Measurements from ENCODE around the gene CTNND2. TPM values are rescaled to one million over a fixed set of nuclear protein-coding genes. Genes with fewer than 3 reads are reported as not detected.

The CTNND2 gene
- total RNA-seq, 4 donors from 2014 or later: 0.18 to 14.9 (median 0.47) TPM; not detected in 1

GRCh38 chr5:11293523-11293922 lies 610.7 kb downstream of the CTNND2 start:
- H3K4me1 ChIP-seq: no peaks in the 10 kb centered on the region
- no peak overlapping the region for H3K4me3 ChIP-seq
- no peaks in the 10 kb centered on the region for H3K27me3 ChIP-seq
- DNase-seq: no peak
- H3K36me3 ChIP-seq: no peaks in the 10 kb centered on the region
- no peak overlapping the region for H3K27ac ChIP-seq
- no peaks in the 10 kb centered on the region for H3K9me3 ChIP-seq
- TF ChIP-seq POLR2A (IDR thresholded peaks at IDR 0.05) (no peak), CTCF (IDR thresholded peaks at IDR 0.05) (no peak)

GRCh38 chr5:11292648-11293356 lies 611.4 kb downstream of the CTNND2 start:
- H3K9me3 ChIP-seq: no peaks in the 10 kb centered on the region
- no peak for TF ChIP-seq CTCF (IDR thresholded peaks at IDR 0.05)
- no peak for TF ChIP-seq POLR2A (IDR thresholded peaks at IDR 0.05)
- DNase-seq: no peak
- no peaks in the 10 kb centered on the region for H3K27me3 ChIP-seq
- H3K36me3 ChIP-seq: no peaks in the 10 kb centered on the region
- no peak overlapping the region for H3K4me3 ChIP-seq
- no peak overlapping the region for H3K27ac ChIP-seq
- no peaks in the 10 kb centered on the region for H3K4me1 ChIP-seq

- no peak for DNase-seq
- no peaks in the 10 kb centered on the region for H3K36me3 ChIP-seq
- no peaks in the 10 kb centered on the region for H3K27me3 ChIP-seq
- no peak overlapping the region for H3K27ac ChIP-seq
- no peaks in the 10 kb centered on the region for H3K4me1 ChIP-seq
- TF ChIP-seq POLR2A (IDR thresholded peaks at IDR 0.05) (no peak), CTCF (IDR thresholded peaks at IDR 0.05) (no peak)
- H3K4me3 ChIP-seq: no peak overlapping the region
- no peaks in the 10 kb centered on the region for H3K9me3 ChIP-seq
Observed at GRCh38 chr5:11289733-11290132, 614.5 kb downstream of the CTNND2 start.

GRCh38 chr5:11289208-11289607 lies 615.0 kb downstream of the CTNND2 start:
- no peak overlapping the region for H3K4me3 ChIP-seq
- no peaks in the 10 kb centered on the region for H3K9me3 ChIP-seq
- DNase-seq: no peak
- no peak for TF ChIP-seq CTCF (IDR thresholded peaks at IDR 0.05)
- no peak for TF ChIP-seq POLR2A (IDR thresholded peaks at IDR 0.05)
- H3K27ac ChIP-seq: no peak overlapping the region
- no peaks in the 10 kb centered on the region for H3K4me1 ChIP-seq
- no peaks in the 10 kb centered on the region for H3K27me3 ChIP-seq
- no peaks in the 10 kb centered on the region for H3K36me3 ChIP-seq

GRCh38 chr5:11281842-11282241 lies 622.4 kb downstream of the CTNND2 start:
- Histone ChIP-seq H3K4me3 (no peak overlapping the region), H3K9me3 (no peaks in the 10 kb centered on the region), H3K27me3 (no peaks in the 10 kb centered on the region), H3K4me1 (no peaks in the 10 kb centered on the region), H3K36me3 (no peaks in the 10 kb centered on the region), H3K27ac (no peak overlapping the region)
- DNase-seq: no peak
- no peak for TF ChIP-seq CTCF (IDR thresholded peaks at IDR 0.05)
- TF ChIP-seq POLR2A (IDR thresholded peaks at IDR 0.05): no peak

All from Peyer's patch (tissue), 4 donors.